GM10248 (cell line): Measurements from ENCODE around the gene NAA25.

Experiments
- CTCF ChIA-PET: fragments of 300-600 bp; sonication (Branson Sonifier 250); formaldehyde crosslinking; extraction: SDS; loops from one replicate; lab custom pipeline; 2021; ENCODE audit warnings: antibody characterized with exemption; lab: Yijun Ruan, JAX
- POLR2A ChIA-PET: fragments of 350-650 bp; sonication (Branson Sonifier 250); formaldehyde crosslinking; extraction: SDS; loops from one replicate; lab custom pipeline; 2020; ENCODE audit warnings: antibody characterized with exemption; lab: Yijun Ruan, JAX
- DNase-seq: peaks from one replicate; pipeline ENCODE4 v3.0.0; 2012; ENCODE audit errors: extremely low spot score
- TF ChIP-seq, protein P1 (sequence below): IDR thresholded peaks from 2 replicates; pipeline ENCODE4 v1.5.1; 2012; ENCODE audit warnings: mild to moderate bottlenecking, low read depth; ENCODE audit errors: extremely low read depth, missing control alignments, control extremely low read depth

The NAA25 gene

DNA sequence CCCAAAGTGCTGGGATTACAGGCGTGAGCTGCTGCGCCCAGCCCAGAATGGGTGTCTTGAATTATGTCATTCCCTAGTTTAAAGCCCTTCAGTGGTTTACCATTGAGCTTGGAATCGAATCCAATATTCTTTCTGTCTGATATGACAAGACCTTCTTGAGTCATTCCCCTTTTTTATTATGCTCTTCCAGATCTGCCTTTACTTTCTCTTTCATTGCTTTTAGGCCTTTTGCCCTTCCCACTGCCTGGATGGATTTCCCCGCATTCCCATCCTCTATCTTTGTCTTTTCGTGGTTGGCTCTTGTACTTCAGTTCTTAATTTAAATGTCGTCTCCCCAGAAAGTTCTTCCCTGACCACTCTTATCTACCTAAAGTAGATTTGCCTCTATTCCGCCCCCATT is 18.3 kb upstream of the NAA25 start:
- ChIA-PET POLR2A (interaction anchor here (0.6 to 2.1 kb wide), 3 partner anchors 18 to 267 kb away, joined by 3 to 6 read pairs (median 4); partner anchors contain the start of gene NAA25), CTCF (interaction anchor here (1.2 to 1.9 kb wide), 4 partner anchors 10 to 58 kb away, joined by 4 to 10 read pairs (median 4); no protein-coding TSS in a partner anchor)
- TF ChIP-seq, protein P1, sequence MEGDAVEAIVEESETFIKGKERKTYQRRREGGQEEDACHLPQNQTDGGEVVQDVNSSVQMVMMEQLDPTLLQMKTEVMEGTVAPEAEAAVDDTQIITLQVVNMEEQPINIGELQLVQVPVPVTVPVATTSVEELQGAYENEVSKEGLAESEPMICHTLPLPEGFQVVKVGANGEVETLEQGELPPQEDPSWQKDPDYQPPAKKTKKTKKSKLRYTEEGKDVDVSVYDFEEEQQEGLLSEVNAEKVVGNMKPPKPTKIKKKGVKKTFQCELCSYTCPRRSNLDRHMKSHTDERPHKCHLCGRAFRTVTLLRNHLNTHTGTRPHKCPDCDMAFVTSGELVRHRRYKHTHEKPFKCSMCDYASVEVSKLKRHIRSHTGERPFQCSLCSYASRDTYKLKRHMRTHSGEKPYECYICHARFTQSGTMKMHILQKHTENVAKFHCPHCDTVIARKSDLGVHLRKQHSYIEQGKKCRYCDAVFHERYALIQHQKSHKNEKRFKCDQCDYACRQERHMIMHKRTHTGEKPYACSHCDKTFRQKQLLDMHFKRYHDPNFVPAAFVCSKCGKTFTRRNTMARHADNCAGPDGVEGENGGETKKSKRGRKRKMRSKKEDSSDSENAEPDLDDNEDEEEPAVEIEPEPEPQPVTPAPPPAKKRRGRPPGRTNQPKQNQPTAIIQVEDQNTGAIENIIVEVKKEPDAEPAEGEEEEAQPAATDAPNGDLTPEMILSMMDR = no peak
- DNase-seq = no peak

DNA sequence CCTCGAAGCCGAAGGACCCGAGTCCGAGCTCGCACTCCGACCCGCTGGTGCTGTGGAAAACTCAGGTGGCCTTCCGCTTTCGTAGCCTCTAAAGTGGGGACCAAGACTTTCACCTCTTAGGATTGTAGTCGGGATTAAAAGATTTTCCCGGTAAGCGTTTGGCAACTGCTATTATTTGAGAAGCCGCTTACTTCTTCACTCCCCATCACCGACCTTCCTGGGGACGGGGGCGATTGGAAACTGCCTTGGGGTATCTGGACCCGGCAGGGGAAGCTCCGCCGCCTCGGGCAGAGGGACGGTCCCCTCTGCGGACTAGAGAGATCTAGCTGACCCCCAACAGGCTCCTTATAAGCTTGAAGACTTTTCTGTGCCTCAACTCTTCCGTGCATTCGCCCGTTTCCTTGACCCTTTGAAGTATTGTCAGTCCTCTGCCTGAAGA is 17.4 kb upstream of the NAA25 start:
- TF ChIP-seq, protein P1 = no peak
- peak; percentile 26 for DNase-seq
- ChIA-PET POLR2A (interaction anchor here (0.6 to 2.1 kb wide), 5 partner anchors 9 to 261 kb away, joined by 3 to 11 read pairs (median 6); partner anchors contain the start of gene NAA25), CTCF (interaction anchor here (0.8 to 1.9 kb wide), 5 partner anchors 12 to 28 kb away, joined by 3 to 10 read pairs (median 4); no protein-coding TSS in a partner anchor)

DNA sequence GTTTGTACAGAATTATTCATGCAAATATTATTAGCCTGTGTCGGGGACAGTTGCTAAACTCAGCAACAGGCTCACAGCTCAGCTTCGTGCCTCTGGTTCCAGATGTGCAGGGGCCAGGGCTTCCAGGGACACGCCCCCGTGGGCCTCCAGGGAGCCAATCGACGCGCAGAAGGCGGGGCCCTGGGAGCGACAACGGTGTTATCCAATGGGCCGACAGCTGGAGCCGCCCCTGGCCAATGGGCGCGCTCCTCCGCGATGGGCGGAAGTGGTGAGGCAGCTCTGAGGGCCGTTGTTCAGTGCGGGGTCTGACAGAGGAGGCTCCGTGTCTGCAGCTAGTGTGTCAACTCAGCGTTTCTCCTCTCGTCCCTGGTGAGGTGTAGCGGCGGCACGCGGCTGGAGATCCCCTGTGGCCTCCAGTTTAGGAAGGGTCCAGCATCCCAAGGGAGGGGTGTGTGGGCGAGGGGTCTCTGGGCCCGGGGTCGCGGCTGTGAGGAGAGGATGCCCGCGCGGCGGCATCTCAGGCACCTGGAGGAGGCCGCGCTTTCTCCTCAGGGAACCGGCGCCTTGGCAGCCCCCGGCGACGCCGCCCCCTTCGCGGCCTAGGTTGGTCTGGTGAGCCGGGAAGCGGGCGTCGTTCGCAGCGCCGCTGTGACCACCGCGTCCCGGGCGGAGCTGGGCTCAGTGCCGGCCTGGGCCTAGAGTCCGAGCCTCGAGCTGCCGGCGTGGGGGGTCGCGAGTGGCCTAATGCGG is 16.8 kb upstream of the NAA25 start, which contains the start of gene TRAFD1:
TRAFD1 (plus strand) TSS at position 311 of the 750 bp plus-strand sequence. CDS start 4,963 bp downstream, outside the sequence.
- DNase-seq = peak; percentile 99
- POLR2A ChIA-PET = interaction anchor here (0.5 to 2.1 kb wide), 7 partner anchors 9 to 236 kb away, joined by 3 to 11 read pairs (median 5); partner anchors contain the start of gene NAA25
- CTCF ChIA-PET = interaction anchor here (0.9 to 1.9 kb wide), 7 partner anchors 9 to 180 kb away, joined by 3 to 10 read pairs (median 3); no protein-coding TSS in a partner anchor
- TF ChIP-seq, protein P1 = no peak

DNA sequence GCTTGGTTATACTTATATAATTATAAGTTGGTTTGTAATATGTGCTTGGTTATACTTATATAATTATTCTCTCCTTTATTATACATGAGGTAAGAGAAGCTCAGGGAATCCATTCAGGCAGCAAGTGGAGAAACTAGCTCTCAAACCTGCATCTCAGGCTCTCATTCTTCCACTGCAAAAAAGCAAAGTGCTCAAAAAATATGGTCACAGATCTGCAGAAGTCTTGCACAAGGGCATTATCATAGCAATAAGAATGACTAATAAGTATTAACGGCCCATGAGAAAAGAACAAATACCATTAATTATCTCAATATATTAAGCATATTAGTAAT is 16.3 kb upstream of the NAA25 start:
- TF ChIP-seq, protein P1 = no peak
- ChIA-PET POLR2A (interaction anchor here (0.5 to 2.1 kb wide), 6 partner anchors 8 to 236 kb away, joined by 3 to 11 read pairs (median 6); partner anchors contain the start of gene NAA25), CTCF (interaction anchor here (0.9 to 1.9 kb wide), 6 partner anchors 8 to 179 kb away, joined by 3 to 10 read pairs (median 4); no protein-coding TSS in a partner anchor)
- DNase-seq = no peak

DNA sequence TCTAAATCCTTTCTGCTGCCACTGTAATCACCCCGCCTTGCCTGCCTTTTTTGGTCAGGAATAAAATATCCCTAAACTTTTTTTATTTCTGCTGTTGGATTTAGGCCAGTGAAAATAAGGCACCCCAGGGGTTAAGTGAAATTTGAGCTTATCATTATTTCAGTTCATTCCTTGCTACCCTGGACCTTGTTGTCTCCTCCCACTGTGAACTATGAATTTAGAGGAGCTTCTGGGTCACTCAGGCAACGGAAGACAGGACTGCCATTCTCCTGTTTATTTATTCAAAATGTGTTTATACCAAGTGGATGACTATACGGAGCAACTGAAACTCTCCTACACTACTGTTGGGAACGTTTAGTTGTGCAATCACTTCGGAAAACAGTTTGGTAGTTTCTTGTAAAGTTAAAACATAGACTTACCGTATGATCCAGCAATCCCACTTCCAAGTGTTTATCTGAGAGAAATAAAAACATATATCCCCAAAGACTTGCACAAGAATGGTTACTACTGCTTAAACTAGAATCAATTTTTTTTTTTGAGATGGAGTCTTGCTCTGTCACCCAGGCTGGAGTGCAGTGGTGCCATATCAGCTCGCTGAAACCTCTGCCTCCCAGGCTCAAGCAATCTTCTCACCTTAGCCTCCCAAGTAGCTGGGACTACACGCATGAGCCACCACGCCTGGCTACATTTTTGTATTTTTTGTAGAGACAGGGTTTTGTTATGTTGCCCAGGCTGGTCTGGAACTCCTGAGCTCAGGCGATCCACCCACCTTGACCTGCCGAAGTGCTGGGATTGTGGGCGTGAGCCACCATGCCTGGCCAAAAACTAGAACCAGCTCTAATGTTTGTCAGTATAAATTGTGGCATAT is 14.5 kb upstream of the NAA25 start:
- TF ChIP-seq, protein P1 = no peak
- ChIA-PET POLR2A (no interaction called here), CTCF (interaction anchor here (0.7 to 2.0 kb wide), 2 partner anchors 9 to 11 kb away, joined by 3 to 4 read pairs; no protein-coding TSS in a partner anchor)
- DNase-seq = no peak
